ENCODE measurements around the gene ZSCAN1. TPM values are rescaled to one million over a fixed set of nuclear protein-coding genes. Genes with fewer than 3 reads are reported as not detected.

ZSCAN1 gene
- total and polyA plus RNA-seq, 9 donors = 0.38 to 2.6 (median 0.75) TPM; not detected in 3

GRCh38 chr19:58009301-58009665 lies 24.5 kb upstream of the ZSCAN1 start:
- Histone ChIP-seq H3K4me1 (ENCODE audit: insufficient read depth) (no peaks in the 10 kb centered on the region), H3K36me3 (no peaks in the 10 kb centered on the region), H3K27ac (no peak overlapping the region), H3K27me3 (no peaks in the 10 kb centered on the region), H3K4me3 (peak overlapping the region; percentile 35), H3K9me3 (peaks cover 0 to 32% of the 10 kb centered on the region in 2 donors)
- DNase-seq = no peak
- TF ChIP-seq POLR2A (IDR thresholded peaks at IDR 0.05) (no peak), EP300 (IDR thresholded peaks at IDR 0.05) (no peak), CTCF (IDR thresholded peaks at IDR 0.05) (no peak)
- WGBS, 3 donors = 2 to 4% (median 4%) methylated on average over 18 to 21 of the region's 21 CpGs
- intact Hi-C loops (cut with DNase I) = loop anchor here in 1 of 4 donors (10.0 kb wide), 1 partner anchor 146 kb away; the partner anchor contains the start of gene ZNF329

GRCh38 chr19:58009666-58010301 lies 24.0 kb upstream of the ZSCAN1 start:
- no peak overlapping the region for H3K27ac ChIP-seq
- WGBS, 3 donors = 12 to 48% (median 15%) methylated on average over 13 to 41 of the region's 41 CpGs
- peak; percentile 76 to 87 (median 83) for DNase-seq
- H3K9me3 ChIP-seq = peaks cover 0 to 28% of the 10 kb centered on the region in 2 donors
- no peaks in the 10 kb centered on the region for H3K4me1 ChIP-seq (ENCODE audit: insufficient read depth)
- H3K4me3 ChIP-seq = peak overlapping the region; percentile 35
- no peaks in the 10 kb centered on the region for H3K27me3 ChIP-seq
- no peaks in the 10 kb centered on the region for H3K36me3 ChIP-seq
- TF ChIP-seq POLR2A (IDR thresholded peaks at IDR 0.05) (peak; percentile 37), CTCF (IDR thresholded peaks at IDR 0.05) (no peak)
- intact Hi-C loops (cut with DNase I) = loop anchor here in 1 of 4 donors (10.0 kb wide), 1 partner anchor 145 kb away; the partner anchor contains the start of gene ZNF329

GRCh38 chr19:58010507-58010906 lies 23.3 kb upstream of the ZSCAN1 start:
- intact Hi-C loops (cut with DNase I) = no loop called here

GRCh38 chr19:58014141-58014540 lies 19.7 kb upstream of the ZSCAN1 start:
- H3K27ac ChIP-seq = no peak overlapping the region
- 6 to 21% (median 14%) methylated on average over 5 of the region's 5 CpGs for WGBS, 3 donors
- no peaks in the 10 kb centered on the region for H3K36me3 ChIP-seq
- no peak overlapping the region for H3K4me3 ChIP-seq
- no peaks in the 10 kb centered on the region for H3K4me1 ChIP-seq (ENCODE audit: insufficient read depth)
- TF ChIP-seq POLR2A (IDR thresholded peaks at IDR 0.05) (no peak), CTCF (IDR thresholded peaks at IDR 0.05) (no peak), EP300 (IDR thresholded peaks at IDR 0.05) (no peak)
- intact Hi-C loops (cut with DNase I) = no loop called here
- DNase-seq = no peak
- no peaks in the 10 kb centered on the region for H3K27me3 ChIP-seq
- H3K9me3 ChIP-seq = peaks cover 0 to 11% of the 10 kb centered on the region in 2 donors

More at GRCh38 chr19:58010507-58010906, 23.3 kb upstream of the ZSCAN1 start:
- H3K36me3 ChIP-seq = no peaks in the 10 kb centered on the region
- 54 to 88% (median 81%) methylated on average over 22 of the region's 22 CpGs for WGBS, 3 donors
- no peak overlapping the region for H3K27ac ChIP-seq
- H3K4me1 ChIP-seq (ENCODE audit: insufficient read depth) = no peaks in the 10 kb centered on the region
- H3K4me3 ChIP-seq = no peak overlapping the region
- H3K9me3 ChIP-seq = peaks cover 0 to 28% of the 10 kb centered on the region in 2 donors
- TF ChIP-seq POLR2A (IDR thresholded peaks at IDR 0.05) (no peak), CTCF (IDR thresholded peaks at IDR 0.05) (no peak), EP300 (IDR thresholded peaks at IDR 0.05) (no peak)
- no peak for DNase-seq
- H3K27me3 ChIP-seq = no peaks in the 10 kb centered on the region

All from ovary (tissue), 9 donors.